ENCODE results near the gene DNAJC4.

DNAJC4 gene

DNA sequence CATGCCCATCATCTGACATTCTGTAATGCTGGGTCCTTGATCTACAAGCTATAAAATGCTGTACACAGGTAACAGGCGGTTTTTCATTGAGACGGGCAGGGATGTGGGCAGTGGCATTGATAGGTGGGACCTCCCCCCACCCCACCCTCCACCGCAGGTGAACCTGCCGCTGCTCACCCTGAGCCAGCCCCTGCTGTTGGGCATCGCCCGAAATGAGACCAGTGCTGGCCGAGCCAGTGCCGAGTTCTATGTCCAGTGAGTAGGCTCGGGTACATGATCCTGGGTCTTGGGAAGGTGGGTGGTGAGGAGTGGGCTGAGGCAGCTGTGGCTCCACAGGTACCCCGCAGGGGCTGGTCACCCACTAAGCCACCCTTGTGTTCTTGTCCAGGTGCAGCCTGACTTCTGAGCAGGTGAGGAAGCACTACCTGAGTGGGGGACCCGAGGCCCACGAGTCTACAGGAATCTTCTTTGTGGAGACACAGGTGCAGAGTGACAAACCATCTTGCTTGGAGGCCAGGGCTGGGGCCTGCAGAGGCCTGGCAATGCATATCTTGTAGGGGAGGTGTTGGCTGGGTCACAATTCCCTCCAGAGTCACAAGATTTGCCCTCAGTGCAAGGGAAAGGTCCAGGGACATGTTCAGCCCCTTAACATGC, 1.1 kb upstream of the DNAJC4 start:
- no peak for TF ChIP-seq GATA2 (IDR thresholded peaks at IDR 0.05; ENCODE audit: low read depth, low read length)
- no peak for TF ChIP-seq GATA3 (IDR thresholded peaks at IDR 0.05; ENCODE audit: low read depth, low read length)

DNA sequence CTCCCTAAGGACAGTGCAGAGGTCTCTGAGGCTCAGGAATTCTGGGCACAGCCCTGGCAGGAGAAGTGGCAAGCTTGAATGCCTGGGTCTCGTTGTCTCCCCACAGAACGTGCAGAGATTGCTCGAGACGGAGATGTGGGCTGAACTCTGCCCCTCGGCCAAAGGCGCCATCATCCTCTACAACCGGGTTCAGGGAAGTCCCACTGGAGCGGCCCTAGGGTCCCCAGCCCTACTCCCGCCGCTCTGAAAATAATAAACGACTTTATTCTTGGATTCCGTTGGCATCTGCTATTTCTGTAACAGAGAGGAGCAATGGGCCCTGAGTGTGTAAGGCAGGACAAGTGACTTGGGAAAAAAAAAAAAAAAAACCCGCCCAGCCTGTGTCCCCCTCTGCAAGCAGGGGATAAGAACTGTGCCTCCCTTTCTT, 591 bp upstream of the DNAJC4 start:
- no peak for TF ChIP-seq GATA3 (IDR thresholded peaks at IDR 0.05; ENCODE audit: low read depth, low read length)
- no peak for TF ChIP-seq GATA2 (IDR thresholded peaks at IDR 0.05; ENCODE audit: low read depth, low read length)

- TF ChIP-seq GATA2 (IDR thresholded peaks at IDR 0.05; ENCODE audit: low read depth, low read length) (no peak), GATA3 (IDR thresholded peaks at IDR 0.05; ENCODE audit: low read depth, low read length) (no peak)
Measured at GRCh38 chr11:64230985-64231365, 627 bp downstream of the DNAJC4 start.

- TF ChIP-seq GATA3 (IDR thresholded peaks at IDR 0.05; ENCODE audit: low read depth, low read length) = no peak
- TF ChIP-seq GATA2 (IDR thresholded peaks at IDR 0.05; ENCODE audit: low read depth, low read length) = no peak
Measured at GRCh38 chr11:64231546-64231945, 1.2 kb downstream of the DNAJC4 start.

GRCh38 chr11:64232182-64232966, 2.0 kb downstream of the DNAJC4 start:
- TF ChIP-seq GATA3 (IDR thresholded peaks at IDR 0.05; ENCODE audit: low read depth, low read length) (no peak), GATA2 (IDR thresholded peaks at IDR 0.05; ENCODE audit: low read depth, low read length) (no peak)

DNA sequence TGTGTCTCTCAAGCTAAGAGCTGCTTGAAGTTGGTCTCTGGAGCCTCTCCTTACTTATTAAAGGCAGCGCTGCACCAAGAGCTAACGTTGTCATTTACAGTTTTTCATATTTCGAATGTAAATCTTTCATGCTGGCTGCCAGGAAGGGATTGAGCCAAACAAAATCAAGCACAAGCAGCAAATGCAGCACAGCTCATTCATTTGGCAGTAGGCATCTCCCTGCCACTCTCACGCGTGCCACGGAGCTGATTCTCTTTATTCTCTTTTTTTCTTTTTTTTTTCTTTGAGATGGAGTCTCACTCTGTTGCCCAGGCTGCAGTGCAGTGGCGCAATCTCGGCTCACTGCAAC, 2.6 kb downstream of the DNAJC4 start:
- TF ChIP-seq GATA3 (IDR thresholded peaks at IDR 0.05; ENCODE audit: low read depth, low read length) (no peak), GATA2 (IDR thresholded peaks at IDR 0.05; ENCODE audit: low read depth, low read length) (no peak)

GRCh38 chr11:64233913-64234586, 3.7 kb downstream of the DNAJC4 start, which contains the start of gene VEGFB:
TSS of gene VEGFB (plus strand) at chr11:64234584. CDS start at chr11:64234834, 250 bp downstream.
- no peak for TF ChIP-seq GATA3 (IDR thresholded peaks at IDR 0.05; ENCODE audit: low read depth, low read length)
- TF ChIP-seq GATA2 (IDR thresholded peaks at IDR 0.05; ENCODE audit: low read depth, low read length) = no peak

GRCh38 chr11:64234647-64235379, 4.5 kb downstream of the DNAJC4 start:
- no peak for TF ChIP-seq GATA3 (IDR thresholded peaks at IDR 0.05; ENCODE audit: low read depth, low read length)
- no peak for TF ChIP-seq GATA2 (IDR thresholded peaks at IDR 0.05; ENCODE audit: low read depth, low read length)

- TF ChIP-seq GATA2 (IDR thresholded peaks at IDR 0.05; ENCODE audit: low read depth, low read length) = no peak
- no peak for TF ChIP-seq GATA3 (IDR thresholded peaks at IDR 0.05; ENCODE audit: low read depth, low read length)
Measured at GRCh38 chr11:64235437-64236161, 5.3 kb downstream of the DNAJC4 start.

GRCh38 chr11:64237484-64237951, 7.2 kb downstream of the DNAJC4 start:
- TF ChIP-seq GATA3 (IDR thresholded peaks at IDR 0.05; ENCODE audit: low read depth, low read length) (no peak), GATA2 (IDR thresholded peaks at IDR 0.05; ENCODE audit: low read depth, low read length) (no peak)

DNA sequence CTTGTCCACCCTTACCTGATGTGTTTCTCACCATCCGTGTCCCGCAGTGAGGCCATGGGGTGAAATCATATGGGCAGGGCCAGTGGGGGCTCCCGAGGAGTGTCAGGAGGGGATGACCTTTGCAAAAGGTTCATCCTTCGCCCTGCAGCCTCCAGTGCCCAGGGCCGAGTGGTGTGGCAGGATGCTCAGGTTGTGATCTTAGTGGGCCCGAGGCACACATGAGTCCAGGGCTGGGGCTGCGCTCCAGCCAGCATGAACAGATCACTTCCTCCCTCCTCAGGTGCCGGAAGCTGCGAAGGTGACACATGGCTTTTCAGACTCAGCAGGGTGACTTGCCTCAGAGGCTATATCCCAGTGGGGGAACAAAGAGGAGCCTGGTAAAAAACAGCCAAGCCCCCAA, 7.7 kb downstream of the DNAJC4 start:
- TF ChIP-seq GATA2 (IDR thresholded peaks at IDR 0.05; ENCODE audit: low read depth, low read length) = no peak
- no peak for TF ChIP-seq GATA3 (IDR thresholded peaks at IDR 0.05; ENCODE audit: low read depth, low read length)

DNA sequence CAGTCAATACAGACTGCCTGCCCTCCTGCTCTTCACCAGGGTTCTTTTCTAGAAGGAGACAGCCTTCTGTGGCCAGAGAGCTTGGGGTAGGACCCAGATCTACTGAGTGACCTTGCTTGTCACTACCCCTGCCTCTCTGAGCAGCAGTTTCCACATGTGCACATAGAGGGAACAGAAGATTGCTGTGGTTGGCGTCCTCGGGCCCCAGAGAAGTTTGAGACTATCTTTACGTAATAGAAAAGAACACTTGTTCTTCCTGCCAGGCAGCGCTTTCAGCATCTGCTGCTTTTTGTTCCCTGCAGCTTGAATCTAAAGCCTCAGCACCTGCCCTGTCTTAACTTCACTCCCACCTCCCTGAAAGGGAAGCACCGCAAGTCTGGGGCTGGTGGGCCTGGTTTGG, 8.7 kb downstream of the DNAJC4 start:
- TF ChIP-seq GATA2 (IDR thresholded peaks at IDR 0.05; ENCODE audit: low read depth, low read length) (no peak), GATA3 (IDR thresholded peaks at IDR 0.05; ENCODE audit: low read depth, low read length) (no peak)

DNA sequence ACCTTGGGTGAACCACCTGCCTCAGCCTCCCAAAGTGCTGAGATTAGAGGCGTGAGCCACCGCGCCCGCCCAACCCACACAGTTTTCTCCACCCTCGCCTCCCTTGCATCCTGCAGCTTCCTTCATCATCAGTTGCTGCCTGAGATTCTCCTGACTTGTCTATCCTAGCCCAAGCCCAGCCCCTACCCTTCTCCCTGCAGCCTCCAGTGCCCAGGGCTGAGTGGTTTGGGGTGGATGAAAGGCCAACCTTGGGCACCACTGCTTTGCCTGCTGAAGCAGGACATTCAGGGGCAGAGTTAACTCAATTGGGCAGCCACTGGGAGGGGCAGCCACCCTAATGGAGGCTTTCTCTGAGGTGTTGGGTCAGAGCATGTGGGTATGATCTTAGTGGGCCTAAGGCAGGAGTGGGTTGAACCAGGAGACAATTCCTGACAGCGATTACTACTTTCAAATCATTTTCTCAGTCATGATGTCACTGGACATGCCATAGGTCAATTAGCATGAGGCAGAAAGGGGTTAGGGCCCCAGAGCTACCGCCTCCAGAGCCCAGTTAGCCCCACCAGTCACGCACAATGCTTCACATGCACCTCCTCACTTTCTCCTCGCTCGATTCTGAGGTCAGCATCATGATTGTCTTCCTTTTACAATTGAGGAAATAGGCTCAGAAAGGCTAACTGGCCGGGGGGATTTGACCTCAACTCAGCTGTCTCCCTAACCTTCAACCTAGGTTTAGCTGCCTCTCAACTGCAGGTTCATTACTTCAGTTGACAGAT, 9.5 kb downstream of the DNAJC4 start:
- TF ChIP-seq GATA3 (IDR thresholded peaks at IDR 0.05; ENCODE audit: low read depth, low read length) (no peak), GATA2 (IDR thresholded peaks at IDR 0.05; ENCODE audit: low read depth, low read length) (no peak)

All from SH-SY5Y (cell line).